NCI-H128 (cell line): ENCODE results near the gene ZNF106.

Source experiments
- DNase-seq: peaks from one replicate; lab custom pipeline; 2025; ENCODE audit not compliant: unreplicated experiment; lab: John Stamatoyannopoulos, UW

The ZNF106 gene

GRCh38 chr15:42371096-42371495, 119.8 kb downstream of the ZNF106 start:
- no peak for DNase-seq

- DNase-seq, result no peak
Measured at GRCh38 chr15:42368096-42368495, 122.8 kb downstream of the ZNF106 start.

GRCh38 chr15:42367041-42367440, 123.9 kb downstream of the ZNF106 start:
- DNase-seq, result no peak

GRCh38 chr15:42365921-42366550, 124.9 kb downstream of the ZNF106 start:
- DNase-seq, result no peak

GRCh38 chr15:42364529-42364928, 126.4 kb downstream of the ZNF106 start:
- peak; percentile 1 for DNase-seq

- DNase-seq, result no peak
Measured at GRCh38 chr15:42363942-42364341, 127.0 kb downstream of the ZNF106 start.

GRCh38 chr15:42363487-42363886, 127.5 kb downstream of the ZNF106 start:
- DNase-seq, result no peak
